HEK293 (cell line): Measurements from ENCODE around the gene METTL1.

ENCODE experiments used
- CTCF ChIA-PET: fragments of 350-600 bp; formaldehyde crosslinking; extraction: SDS; loops from one replicate; lab custom pipeline; 2021; ENCODE audit warnings: antibody characterized with exemption; lab: Yijun Ruan, JAX
- POLR2A ChIA-PET: fragments of 300-600 bp; formaldehyde crosslinking; extraction: SDS; loops from one replicate; lab custom pipeline; 2020; ENCODE audit warnings: antibody characterized with exemption, inconsistent platforms; lab: Yijun Ruan, JAX
- H3K27ac ChIP-seq: fragments of 200-500 bp; sonication (Bioruptor generic); 2 replicates; pipeline ENCODE4 v1.5.1; 2014; ENCODE audit warnings: low read depth, low read length, control low read depth, inconsistent platforms; ENCODE audit errors: extremely low read depth
- H3K36me3 ChIP-seq, 2 experiments: fragments of 200-500 bp in 1 of 2; sonication (Bioruptor generic) in 1 of 2; 1 replicate in 1 of 2; 2 replicates in 1 of 2; pipeline ENCODE4 v1.5.1; 2014 to 2017; ENCODE audit warnings: inconsistent platforms in 2 of 2, low read length in 2 of 2; ENCODE audit not compliant: control insufficient read depth in 2 of 2, insufficient read depth in 1 of 2
- H3K4me1 ChIP-seq: fragments of 200-500 bp; sonication (Bioruptor generic); 2 replicates; pipeline ENCODE4 v1.5.1; 2014; ENCODE audit warnings: mild to moderate bottlenecking, low read length, inconsistent platforms; ENCODE audit not compliant: control insufficient read depth, insufficient read depth
- H3K4me3 ChIP-seq: 2 replicates; pipeline ENCODE4 v1.5.1; 2011; ENCODE audit warnings: low read depth, mild to moderate bottlenecking, control low read depth, low read length, moderate library complexity
- H3K9me3 ChIP-seq: fragments of 200-500 bp; sonication (Bioruptor generic); 2 replicates; pipeline ENCODE4 v1.5.1; 2014; ENCODE audit warnings: low read depth, low read length, inconsistent platforms; ENCODE audit not compliant: control insufficient read depth, insufficient read depth
- MEIS1 ChIP-seq: sonication (generic); formaldehyde crosslinking; IDR thresholded peaks from 2 replicates; pipeline ENCODE4 v1.8.1; 2022; ENCODE audit warnings: missing genetic modification reagents, mild to moderate bottlenecking, borderline replicate concordance
- PRDM4 ChIP-seq: fragments of 450-650 bp; formaldehyde crosslinking; IDR thresholded peaks from 2 replicates; pipeline ENCODE4 v1.5.1; 2017; ENCODE audit warnings: missing biosample characterization, missing genetic modification characterization
- ZBTB49 ChIP-seq: fragments of 450-650 bp; formaldehyde crosslinking; IDR thresholded peaks from 2 replicates; pipeline ENCODE4 v1.5.1; 2016; ENCODE audit warnings: missing biosample characterization, missing genetic modification characterization, low read depth
- ZEB2 ChIP-seq: fragments of 450-650 bp; formaldehyde crosslinking; IDR thresholded peaks from 2 replicates; pipeline ENCODE4 v1.5.1; 2016; ENCODE audit warnings: missing biosample characterization, missing genetic modification characterization
- ZNF23 ChIP-seq: fragments of 450-650 bp; formaldehyde crosslinking; IDR thresholded peaks from 2 replicates; pipeline ENCODE4 v1.5.1; 2016; ENCODE audit warnings: missing biosample characterization, missing genetic modification characterization, borderline replicate concordance
- ZNF335 ChIP-seq: fragments of 450-650 bp; formaldehyde crosslinking; conservative IDR thresholded peaks from 2 replicates; pipeline ENCODE4 v1.5.1; 2016; ENCODE audit warnings: missing biosample characterization, missing genetic modification characterization
- ZNF354C ChIP-seq: fragments of 450-650 bp; formaldehyde crosslinking; IDR thresholded peaks from 2 replicates; pipeline ENCODE4 v1.5.1; 2016; ENCODE audit warnings: missing biosample characterization, missing genetic modification characterization, low read depth, borderline replicate concordance
- ZNF416 ChIP-seq: fragments of 450-650 bp; formaldehyde crosslinking; IDR thresholded peaks from 2 replicates; pipeline ENCODE4 v1.5.1; 2016; ENCODE audit warnings: missing biosample characterization, missing genetic modification characterization
- ZSCAN4 ChIP-seq: fragments of 450-650 bp; formaldehyde crosslinking; IDR thresholded peaks from 2 replicates; pipeline ENCODE4 v1.5.1; 2017; ENCODE audit warnings: missing biosample characterization, missing genetic modification characterization
- ZSCAN5A ChIP-seq: fragments of 450-650 bp; formaldehyde crosslinking; IDR thresholded peaks from 2 replicates; pipeline ENCODE4 v1.5.1; 2016; ENCODE audit warnings: missing biosample characterization, missing genetic modification characterization
- TF ChIP-seq, protein P1 (sequence below): fragments of 450-650 bp; formaldehyde crosslinking; IDR thresholded peaks from 2 replicates; pipeline ENCODE4 v1.5.1; 2016; ENCODE audit warnings: missing biosample characterization, missing genetic modification characterization
- TF ChIP-seq, protein P2 (sequence below): fragments of 450-650 bp; formaldehyde crosslinking; IDR thresholded peaks from 2 replicates; pipeline ENCODE4 v1.5.1; 2016; ENCODE audit warnings: missing biosample characterization, missing genetic modification characterization, low read depth
- TF ChIP-seq, protein P3 (sequence below): fragments of 450-650 bp; formaldehyde crosslinking; IDR thresholded peaks from 2 replicates; pipeline ENCODE4 v1.5.1; 2017; ENCODE audit warnings: missing biosample characterization, missing genetic modification characterization
- TF ChIP-seq, protein P4 (sequence below): fragments of 450-650 bp; IDR thresholded peaks from 2 replicates; pipeline ENCODE4 v1.5.1; 2018; ENCODE audit warnings: missing biosample characterization, mild to moderate bottlenecking, missing genetic modification characterization

The METTL1 gene

DNA sequence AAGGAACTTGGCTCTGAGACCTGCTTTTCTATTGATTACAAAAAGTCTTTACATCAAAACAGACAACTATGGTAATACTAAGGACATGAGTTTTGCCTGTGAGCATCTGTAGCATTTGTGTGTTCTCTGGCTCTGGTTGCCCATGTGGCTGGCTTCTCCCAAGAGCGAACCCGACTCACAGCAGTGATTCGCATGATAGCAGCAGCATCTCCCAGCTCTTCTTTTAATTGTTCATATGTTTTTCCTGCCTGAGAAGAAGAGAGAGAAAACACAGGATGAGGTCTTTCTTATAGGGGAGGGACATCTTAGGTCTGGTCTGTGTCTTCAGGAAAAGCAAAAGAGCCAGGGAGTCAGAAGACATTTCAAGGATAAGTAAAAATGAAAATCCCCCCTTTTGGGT, 29.1 kb upstream of the METTL1 start:
- no peaks in the 10 kb centered on the region for H3K9me3 ChIP-seq
- no peak overlapping the region for H3K4me3 ChIP-seq
- no peak for TF ChIP-seq ZEB2 (tag by site-specific recombination)
- TF ChIP-seq, protein P1, sequence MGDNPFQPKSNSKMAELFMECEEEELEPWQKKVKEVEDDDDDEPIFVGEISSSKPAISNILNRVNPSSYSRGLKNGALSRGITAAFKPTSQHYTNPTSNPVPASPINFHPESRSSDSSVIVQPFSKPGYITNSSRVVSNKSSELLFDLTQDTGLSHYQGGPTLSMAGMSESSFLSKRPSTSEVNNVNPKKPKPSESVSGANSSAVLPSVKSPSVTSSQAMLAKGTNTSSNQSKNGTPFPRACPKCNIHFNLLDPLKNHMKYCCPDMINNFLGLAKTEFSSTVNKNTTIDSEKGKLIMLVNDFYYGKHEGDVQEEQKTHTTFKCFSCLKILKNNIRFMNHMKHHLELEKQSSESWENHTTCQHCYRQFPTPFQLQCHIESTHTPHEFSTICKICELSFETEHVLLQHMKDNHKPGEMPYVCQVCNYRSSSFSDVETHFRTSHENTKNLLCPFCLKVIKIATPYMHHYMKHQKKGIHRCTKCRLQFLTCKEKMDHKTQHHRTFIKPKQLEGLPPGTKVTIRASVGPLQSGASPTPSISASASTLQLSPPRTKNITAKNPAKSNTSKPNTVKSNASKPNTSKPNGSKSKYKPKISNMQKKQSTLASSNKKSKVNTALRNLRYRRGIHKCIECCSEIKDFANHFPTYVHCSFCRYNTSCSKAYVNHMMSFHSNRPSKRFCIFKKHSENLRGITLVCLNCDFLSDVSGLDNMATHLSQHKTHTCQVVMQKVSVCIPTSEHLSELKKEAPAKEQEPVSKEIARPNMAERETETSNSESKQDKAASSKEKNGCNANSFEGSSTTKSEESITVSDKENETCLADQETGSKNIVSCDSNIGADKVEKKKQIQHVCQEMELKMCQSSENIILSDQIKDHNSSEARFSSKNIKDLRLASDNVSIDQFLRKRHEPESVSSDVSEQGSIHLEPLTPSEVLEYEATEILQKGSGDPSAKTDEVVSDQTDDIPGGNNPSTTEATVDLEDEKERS (tag by site-specific recombination): no peak
- TF ChIP-seq PRDM4 (tag by site-specific recombination): no peak
- no peak for TF ChIP-seq ZNF23
- CTCF ChIA-PET: interaction anchor here (0.6 to 3.1 kb wide), 6 partner anchors 9 to 104 kb away, joined by 3 to 27 read pairs (median 4); partner anchors contain the start of gene AVIL
- H3K4me1 ChIP-seq: no peaks in the 10 kb centered on the region
- no peak overlapping the region for H3K27ac ChIP-seq
- POLR2A ChIA-PET: no interaction called here
- H3K36me3 ChIP-seq: peaks cover 16 to 60% of the 10 kb centered on the region in 2 experiments

GRCh38 chr12:57797933-57798332, 26.0 kb upstream of the METTL1 start:
- Histone ChIP-seq H3K4me3 (no peak overlapping the region), H3K4me1 (no peaks in the 10 kb centered on the region), H3K36me3 (peaks cover 25 to 77% of the 10 kb centered on the region in 2 experiments), H3K9me3 (no peaks in the 10 kb centered on the region), H3K27ac (no peak overlapping the region)
- ChIA-PET CTCF (interaction anchor here (4.2 kb wide), 1 partner anchor 16 kb away, joined by 19 read pairs; the partner anchor contains the start of gene TSFM), POLR2A (no interaction called here)
- TF ChIP-seq, protein P2, sequence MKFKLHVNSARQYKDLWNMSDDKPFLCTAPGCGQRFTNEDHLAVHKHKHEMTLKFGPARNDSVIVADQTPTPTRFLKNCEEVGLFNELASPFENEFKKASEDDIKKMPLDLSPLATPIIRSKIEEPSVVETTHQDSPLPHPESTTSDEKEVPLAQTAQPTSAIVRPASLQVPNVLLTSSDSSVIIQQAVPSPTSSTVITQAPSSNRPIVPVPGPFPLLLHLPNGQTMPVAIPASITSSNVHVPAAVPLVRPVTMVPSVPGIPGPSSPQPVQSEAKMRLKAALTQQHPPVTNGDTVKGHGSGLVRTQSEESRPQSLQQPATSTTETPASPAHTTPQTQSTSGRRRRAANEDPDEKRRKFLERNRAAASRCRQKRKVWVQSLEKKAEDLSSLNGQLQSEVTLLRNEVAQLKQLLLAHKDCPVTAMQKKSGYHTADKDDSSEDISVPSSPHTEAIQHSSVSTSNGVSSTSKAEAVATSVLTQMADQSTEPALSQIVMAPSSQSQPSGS (tag by site-specific recombination): 0 out of 2 replicates have a peak, but pooled peaks have one; percentile 16
- TF ChIP-seq ZNF335 (tag by site-specific recombination): no peak

DNA sequence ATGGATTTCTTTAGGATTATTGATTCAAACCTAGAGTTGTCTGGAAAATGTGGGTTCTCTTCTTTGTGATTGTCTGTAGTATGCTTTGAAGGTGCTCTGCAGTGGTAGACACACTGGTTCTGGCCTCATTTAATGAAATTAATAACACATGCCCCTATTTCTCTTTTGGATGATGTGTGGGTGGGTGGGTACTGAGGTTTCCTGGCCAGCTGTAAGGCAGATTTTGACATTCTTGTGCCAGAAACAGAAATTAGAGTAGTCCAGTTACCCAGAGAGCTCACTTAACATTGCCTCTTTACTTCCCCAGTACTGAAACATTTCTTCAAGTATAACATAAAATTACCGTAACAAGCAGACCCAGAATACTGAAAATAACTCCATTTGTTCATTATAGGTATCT, 25.1 kb upstream of the METTL1 start:
- CTCF ChIA-PET: interaction anchor here (0.6 to 4.2 kb wide), 2 partner anchors 12 to 15 kb away, joined by 5 to 19 read pairs; partner anchors contain the start of gene TSFM
- POLR2A ChIA-PET: interaction anchor here (1.5 kb wide), 1 partner anchor 37 kb away, joined by 3 read pairs; no protein-coding TSS in a partner anchor
- Histone ChIP-seq H3K27ac (no peak overlapping the region), H3K36me3 (peaks cover 34 to 80% of the 10 kb centered on the region in 2 experiments), H3K4me1 (no peaks in the 10 kb centered on the region), H3K4me3 (no peak overlapping the region), H3K9me3 (no peaks in the 10 kb centered on the region)
- TF ChIP-seq ZNF416 (tag by site-specific recombination): no peak
- no peak for TF ChIP-seq ZSCAN4 (tag by site-specific recombination)
- no peak for TF ChIP-seq MEIS1 (CRISPR knock-in tag)
- TF ChIP-seq ZSCAN5A: no peak
- TF ChIP-seq, protein P3, sequence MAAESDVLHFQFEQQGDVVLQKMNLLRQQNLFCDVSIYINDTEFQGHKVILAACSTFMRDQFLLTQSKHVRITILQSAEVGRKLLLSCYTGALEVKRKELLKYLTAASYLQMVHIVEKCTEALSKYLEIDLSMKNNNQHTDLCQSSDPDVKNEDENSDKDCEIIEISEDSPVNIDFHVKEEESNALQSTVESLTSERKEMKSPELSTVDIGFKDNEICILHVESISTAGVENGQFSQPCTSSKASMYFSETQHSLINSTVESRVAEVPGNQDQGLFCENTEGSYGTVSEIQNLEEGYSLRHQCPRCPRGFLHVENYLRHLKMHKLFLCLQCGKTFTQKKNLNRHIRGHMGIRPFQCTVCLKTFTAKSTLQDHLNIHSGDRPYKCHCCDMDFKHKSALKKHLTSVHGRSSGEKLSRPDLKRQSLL (tag by site-specific recombination): no peak
- TF ChIP-seq ZNF335 (tag by site-specific recombination): no peak
- TF ChIP-seq ZNF354C (tag by site-specific recombination): no peak
- TF ChIP-seq, protein P4, sequence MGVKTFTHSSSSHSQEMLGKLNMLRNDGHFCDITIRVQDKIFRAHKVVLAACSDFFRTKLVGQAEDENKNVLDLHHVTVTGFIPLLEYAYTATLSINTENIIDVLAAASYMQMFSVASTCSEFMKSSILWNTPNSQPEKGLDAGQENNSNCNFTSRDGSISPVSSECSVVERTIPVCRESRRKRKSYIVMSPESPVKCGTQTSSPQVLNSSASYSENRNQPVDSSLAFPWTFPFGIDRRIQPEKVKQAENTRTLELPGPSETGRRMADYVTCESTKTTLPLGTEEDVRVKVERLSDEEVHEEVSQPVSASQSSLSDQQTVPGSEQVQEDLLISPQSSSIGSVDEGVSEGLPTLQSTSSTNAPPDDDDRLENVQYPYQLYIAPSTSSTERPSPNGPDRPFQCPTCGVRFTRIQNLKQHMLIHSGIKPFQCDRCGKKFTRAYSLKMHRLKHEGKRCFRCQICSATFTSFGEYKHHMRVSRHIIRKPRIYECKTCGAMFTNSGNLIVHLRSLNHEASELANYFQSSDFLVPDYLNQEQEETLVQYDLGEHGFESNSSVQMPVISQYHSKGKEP (tag by site-specific recombination): no peak
- TF ChIP-seq ZBTB49: no peak
